Memory B cell (primary cell): ENCODE data around the gene RAPGEF5.

Experiments used
- ATAC-seq: fragments of 150-1000 bp; cut with Tn5 transposase; 2 replicates; pipeline ENCODE4 v1.10.0; 2021; ENCODE audit warnings: low read depth, mild to moderate bottlenecking, moderate library complexity
- DNase-seq, 2 donors: peaks; one replicate each; pipeline ENCODE4 v3.0.0; 2022; ENCODE audit warnings: low spot score in 2 of 2
- H3K27ac Mint-ChIP-seq: one replicate; pipeline ENCODE4 v1.8.0; 2022; ENCODE audit warnings: mild to moderate bottlenecking, moderate library complexity, mixed read lengths
- H3K27me3 Mint-ChIP-seq: one replicate; pipeline ENCODE4 v1.8.0; 2022; ENCODE audit warnings: mixed read lengths
- H3K36me3 Mint-ChIP-seq: one replicate; pipeline ENCODE4 v1.8.0; 2022; ENCODE audit warnings: mild to moderate bottlenecking, mixed read lengths
- H3K4me1 Mint-ChIP-seq: one replicate; pipeline ENCODE4 v1.8.0; 2022; ENCODE audit warnings: mixed read lengths
- H3K4me3 Mint-ChIP-seq: one replicate; pipeline ENCODE4 v1.8.0; 2022; ENCODE audit warnings: mild to moderate bottlenecking, moderate library complexity, mixed read lengths
- H3K9me3 Mint-ChIP-seq: one replicate; pipeline ENCODE4 v1.8.0; 2022; ENCODE audit warnings: mixed read lengths

Gene RAPGEF5

DNA sequence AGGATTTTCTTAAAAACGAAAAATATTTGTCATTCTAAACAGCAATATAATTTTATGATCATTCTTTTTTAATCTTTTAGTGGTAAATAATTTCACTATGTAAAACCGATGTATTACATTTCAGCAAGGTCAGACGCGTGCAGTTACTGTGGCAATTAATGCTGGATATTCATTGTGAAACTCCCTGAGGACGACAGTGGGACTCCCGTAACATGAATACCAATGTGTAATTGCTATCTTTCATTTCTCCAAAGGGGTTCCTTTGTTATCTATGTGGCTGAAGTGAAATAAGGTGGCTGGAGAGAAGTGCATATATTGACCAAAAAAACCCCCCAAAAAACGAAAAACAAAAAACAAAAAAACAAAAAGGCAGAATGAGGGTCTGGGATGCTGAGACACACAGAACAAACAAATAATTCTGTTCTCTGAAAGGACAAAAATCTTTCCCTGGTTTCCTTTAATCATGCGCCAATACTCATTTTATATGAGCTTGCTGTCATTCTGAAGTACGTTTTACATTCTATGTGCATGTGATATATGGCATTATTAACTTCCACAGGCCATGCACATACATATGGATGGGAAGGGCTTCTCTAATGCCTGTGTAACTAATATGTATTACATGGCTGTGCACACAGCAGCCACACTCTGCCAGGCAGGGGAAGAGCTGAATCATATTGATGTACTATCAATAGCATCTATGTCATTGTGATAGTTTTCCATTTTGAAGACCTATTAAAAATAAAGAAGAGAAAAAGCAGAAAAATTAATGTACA, 161.4 kb downstream of the RAPGEF5 start:
- no peaks in the 10 kb centered on the region for H3K36me3 Mint-ChIP-seq
- no peak for DNase-seq
- H3K27ac Mint-ChIP-seq, result no peak overlapping the region
- no peak for ATAC-seq
- no peaks in the 10 kb centered on the region for H3K9me3 Mint-ChIP-seq
- H3K4me1 Mint-ChIP-seq, result no peaks in the 10 kb centered on the region
- no peak overlapping the region for H3K4me3 Mint-ChIP-seq
- peaks cover 5% of the 10 kb centered on the region for H3K27me3 Mint-ChIP-seq

DNA sequence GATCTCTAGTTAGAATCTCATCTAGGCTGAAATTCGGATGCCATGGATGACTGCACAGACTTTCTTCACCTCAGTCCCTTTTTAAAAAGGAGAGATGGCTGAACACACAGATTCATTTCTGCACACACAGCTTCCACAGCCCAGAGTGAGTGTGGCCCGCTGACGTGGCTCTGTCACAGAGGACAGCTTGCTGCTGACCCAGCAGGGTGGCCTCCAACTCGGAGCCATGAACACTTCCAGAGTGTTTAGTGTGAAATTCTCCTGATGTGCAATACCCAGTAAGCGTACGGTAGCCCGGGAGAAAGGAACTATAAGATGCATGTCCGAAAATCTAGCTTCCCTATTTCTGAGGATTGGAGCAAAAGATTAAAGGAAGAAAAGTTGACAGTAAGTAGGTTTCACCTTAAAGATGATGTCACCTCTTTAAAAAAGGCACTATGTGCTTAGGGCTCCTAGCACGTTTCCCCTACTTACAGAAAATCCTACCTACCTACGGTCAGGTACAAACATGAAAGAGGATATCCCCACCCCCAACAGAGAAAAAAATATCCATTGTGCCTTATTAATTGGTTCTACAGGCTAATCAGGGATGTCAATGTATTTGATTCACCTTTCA, 162.2 kb downstream of the RAPGEF5 start:
- no peaks in the 10 kb centered on the region for H3K36me3 Mint-ChIP-seq
- H3K27ac Mint-ChIP-seq, result no peak overlapping the region
- H3K4me1 Mint-ChIP-seq, result no peaks in the 10 kb centered on the region
- H3K27me3 Mint-ChIP-seq, result peaks cover 5% of the 10 kb centered on the region
- no peak for DNase-seq
- no peak for ATAC-seq
- H3K9me3 Mint-ChIP-seq, result no peaks in the 10 kb centered on the region
- no peak overlapping the region for H3K4me3 Mint-ChIP-seq

DNA sequence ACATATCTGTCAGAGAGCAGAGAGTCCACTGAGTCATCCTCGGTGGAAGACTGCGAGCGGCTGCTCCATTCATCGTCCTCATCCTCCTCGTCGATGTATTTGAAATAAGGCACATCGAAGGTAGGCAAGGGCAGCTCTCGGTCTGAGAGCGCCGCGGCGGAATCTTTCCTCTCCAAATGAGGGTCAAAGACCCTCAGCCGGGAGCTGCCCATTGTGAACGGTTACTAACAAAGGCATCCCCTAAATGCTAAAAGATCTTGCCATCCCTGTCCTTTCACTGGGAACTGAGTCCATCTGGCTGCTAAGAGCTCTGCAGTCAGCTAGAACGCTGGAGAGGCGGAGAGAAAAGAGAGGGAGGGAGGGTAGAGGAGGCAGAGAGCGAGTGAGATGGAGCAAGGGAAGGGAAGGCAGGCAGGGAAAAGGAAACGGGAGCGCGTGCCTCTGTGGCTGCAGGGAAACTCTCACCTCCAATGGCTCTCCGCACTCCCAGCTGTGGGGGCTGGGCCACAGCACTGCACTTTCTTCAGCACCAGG, 163.4 kb downstream of the RAPGEF5 start:
- Mint-ChIP-seq H3K27ac (no peak overlapping the region), H3K9me3 (no peaks in the 10 kb centered on the region), H3K4me1 (no peaks in the 10 kb centered on the region), H3K27me3 (peaks cover 3% of the 10 kb centered on the region), H3K4me3 (no peak overlapping the region), H3K36me3 (no peaks in the 10 kb centered on the region)
- DNase-seq (no peak), ATAC-seq (no peak)

DNA sequence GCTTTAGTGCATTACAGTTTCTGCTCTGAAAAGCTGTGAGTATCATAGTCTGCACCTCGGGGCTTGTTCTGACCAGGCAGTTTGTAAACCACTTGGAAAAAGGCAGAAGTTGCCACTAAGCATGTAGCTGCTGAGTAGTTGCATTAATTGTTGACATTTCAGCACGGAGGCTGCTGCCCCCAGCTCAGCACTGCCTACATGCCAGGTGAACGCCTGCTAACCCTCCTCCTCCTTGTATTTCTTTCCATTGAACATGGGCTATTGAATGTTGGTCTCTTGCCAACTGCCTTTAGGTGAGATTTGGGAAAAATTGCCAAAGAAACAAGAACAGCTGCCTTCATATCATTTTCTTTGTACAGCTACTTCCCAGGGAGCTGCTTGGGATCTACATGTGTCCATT, 164.2 kb downstream of the RAPGEF5 start:
- Mint-ChIP-seq H3K27me3 (peaks cover 2% of the 10 kb centered on the region), H3K27ac (no peak overlapping the region), H3K36me3 (no peaks in the 10 kb centered on the region), H3K4me3 (no peak overlapping the region), H3K4me1 (no peaks in the 10 kb centered on the region), H3K9me3 (no peaks in the 10 kb centered on the region)
- ATAC-seq (no peak), DNase-seq (no peak)

DNA sequence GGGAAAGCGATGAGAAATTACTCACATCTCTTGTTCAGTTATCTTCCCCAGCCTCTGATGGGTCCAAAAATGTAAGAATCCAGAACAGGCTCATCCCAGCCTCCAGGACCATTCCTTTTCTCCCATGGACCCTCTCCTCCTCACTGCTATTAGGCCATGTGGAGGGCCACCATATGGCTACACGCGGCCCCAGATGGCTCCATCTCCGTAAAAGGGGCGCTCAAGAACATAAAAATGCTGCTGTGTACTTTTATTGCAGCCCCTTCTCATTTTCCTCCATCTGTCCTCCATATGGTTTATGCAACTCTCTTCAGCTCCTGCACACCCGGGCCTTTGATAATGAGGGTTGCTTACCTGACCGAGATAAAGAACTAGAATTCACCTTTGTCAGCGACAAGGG, 166.2 kb downstream of the RAPGEF5 start:
- H3K9me3 Mint-ChIP-seq, result no peaks in the 10 kb centered on the region
- ATAC-seq (no peak), DNase-seq (no peak)
- no peak overlapping the region for H3K4me3 Mint-ChIP-seq
- H3K27ac Mint-ChIP-seq, result no peak overlapping the region
- H3K4me1 Mint-ChIP-seq, result no peaks in the 10 kb centered on the region
- H3K36me3 Mint-ChIP-seq, result no peaks in the 10 kb centered on the region
- H3K27me3 Mint-ChIP-seq, result peaks cover under 1% of the 10 kb centered on the region

DNA sequence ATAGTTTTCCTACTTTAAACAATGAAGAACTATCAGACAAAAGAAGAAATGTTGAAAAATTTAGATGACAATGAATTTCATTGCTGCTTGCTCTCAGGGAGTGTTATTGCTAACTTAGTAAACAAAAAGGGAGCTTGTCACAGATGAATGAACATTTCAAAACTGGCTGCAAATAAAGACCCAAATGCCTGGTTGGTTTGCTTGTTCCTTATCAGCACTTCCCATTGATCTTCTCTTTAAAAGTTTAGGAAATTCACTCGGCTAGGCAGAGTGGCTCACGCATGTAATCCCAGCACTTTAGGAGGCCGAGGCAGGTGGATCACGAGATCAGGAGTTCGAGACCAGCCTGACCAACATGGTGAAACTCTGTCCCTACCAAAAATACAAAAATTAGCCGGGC, 167.2 kb downstream of the RAPGEF5 start:
- no peaks in the 10 kb centered on the region for H3K4me1 Mint-ChIP-seq
- H3K27me3 Mint-ChIP-seq, result peaks cover 1% of the 10 kb centered on the region
- no peak overlapping the region for H3K4me3 Mint-ChIP-seq
- no peak for ATAC-seq
- no peaks in the 10 kb centered on the region for H3K36me3 Mint-ChIP-seq
- no peak overlapping the region for H3K27ac Mint-ChIP-seq
- DNase-seq, result no peak
- no peaks in the 10 kb centered on the region for H3K9me3 Mint-ChIP-seq

DNA sequence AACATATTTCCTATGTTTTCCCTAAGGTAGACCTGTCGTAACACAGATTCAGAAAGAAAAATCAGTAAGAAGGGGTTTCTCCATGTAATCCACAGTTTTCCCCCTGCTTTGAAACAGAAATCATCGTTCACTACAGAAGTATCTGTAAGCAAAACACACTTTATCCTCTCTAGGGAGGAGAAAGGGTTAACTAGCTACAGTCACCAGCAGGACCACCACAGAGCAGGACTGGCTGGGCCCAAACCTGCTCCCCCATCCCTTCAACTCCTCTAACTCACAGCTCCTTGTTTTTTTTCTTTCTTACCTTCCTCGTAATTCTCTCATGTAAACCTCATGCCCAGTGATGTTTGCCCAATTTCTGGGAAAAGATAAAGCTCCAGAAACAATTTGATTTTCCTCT, 167.7 kb downstream of the RAPGEF5 start:
- no peaks in the 10 kb centered on the region for H3K4me1 Mint-ChIP-seq
- H3K27me3 Mint-ChIP-seq, result peaks cover 3% of the 10 kb centered on the region
- H3K4me3 Mint-ChIP-seq, result no peak overlapping the region
- H3K27ac Mint-ChIP-seq, result no peak overlapping the region
- H3K9me3 Mint-ChIP-seq, result no peaks in the 10 kb centered on the region
- DNase-seq (no peak), ATAC-seq (no peak)
- H3K36me3 Mint-ChIP-seq, result no peaks in the 10 kb centered on the region

- no peaks in the 10 kb centered on the region for H3K36me3 Mint-ChIP-seq
- no peak overlapping the region for H3K27ac Mint-ChIP-seq
- H3K4me1 Mint-ChIP-seq, result no peaks in the 10 kb centered on the region
- no peak for ATAC-seq
- H3K27me3 Mint-ChIP-seq, result peaks cover 3% of the 10 kb centered on the region
- no peaks in the 10 kb centered on the region for H3K9me3 Mint-ChIP-seq
- DNase-seq, result no peak
- H3K4me3 Mint-ChIP-seq, result no peak overlapping the region
These were observed 169.1 kb downstream of the RAPGEF5 start for GRCh38 chr7:22187691-22188348.

- no peaks in the 10 kb centered on the region for H3K36me3 Mint-ChIP-seq
- no peaks in the 10 kb centered on the region for H3K9me3 Mint-ChIP-seq
- no peak overlapping the region for H3K27ac Mint-ChIP-seq
- no peaks in the 10 kb centered on the region for H3K4me1 Mint-ChIP-seq
- ATAC-seq (no peak), DNase-seq (no peak)
- peaks cover 6% of the 10 kb centered on the region for H3K27me3 Mint-ChIP-seq
- no peak overlapping the region for H3K4me3 Mint-ChIP-seq
These were observed 171.4 kb downstream of the RAPGEF5 start for GRCh38 chr7:22185559-22185958.

DNA sequence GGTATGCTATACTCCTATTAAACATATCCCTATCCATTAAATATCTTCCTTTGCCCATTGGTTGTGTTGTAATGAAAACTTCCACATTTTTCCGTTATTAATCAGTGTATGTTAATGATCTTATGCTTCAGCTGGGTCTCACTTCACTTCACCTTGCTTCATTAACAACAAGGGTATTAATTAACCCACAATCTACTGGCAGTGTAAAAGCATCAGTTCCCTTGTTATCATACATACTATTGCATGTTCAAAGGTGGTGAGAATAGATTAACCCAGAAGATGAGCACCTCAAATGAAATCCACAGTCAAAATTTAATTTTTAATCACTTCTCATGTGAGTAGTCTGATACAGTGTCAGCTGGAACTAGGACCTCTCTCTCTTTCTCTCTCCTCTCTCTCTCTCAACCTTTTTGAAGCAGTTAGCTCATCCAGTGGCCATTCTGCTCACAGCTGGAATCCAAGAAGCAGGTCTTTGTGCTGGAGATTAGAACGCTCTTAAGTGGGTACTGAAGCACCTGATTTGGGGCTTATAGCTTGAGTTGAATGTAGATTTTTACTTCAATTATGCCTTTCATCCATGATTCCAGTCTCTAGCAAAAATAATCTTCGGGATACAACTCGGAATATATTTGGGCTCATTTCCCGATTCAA, 172.3 kb downstream of the RAPGEF5 start:
- no peaks in the 10 kb centered on the region for H3K4me1 Mint-ChIP-seq

DNA sequence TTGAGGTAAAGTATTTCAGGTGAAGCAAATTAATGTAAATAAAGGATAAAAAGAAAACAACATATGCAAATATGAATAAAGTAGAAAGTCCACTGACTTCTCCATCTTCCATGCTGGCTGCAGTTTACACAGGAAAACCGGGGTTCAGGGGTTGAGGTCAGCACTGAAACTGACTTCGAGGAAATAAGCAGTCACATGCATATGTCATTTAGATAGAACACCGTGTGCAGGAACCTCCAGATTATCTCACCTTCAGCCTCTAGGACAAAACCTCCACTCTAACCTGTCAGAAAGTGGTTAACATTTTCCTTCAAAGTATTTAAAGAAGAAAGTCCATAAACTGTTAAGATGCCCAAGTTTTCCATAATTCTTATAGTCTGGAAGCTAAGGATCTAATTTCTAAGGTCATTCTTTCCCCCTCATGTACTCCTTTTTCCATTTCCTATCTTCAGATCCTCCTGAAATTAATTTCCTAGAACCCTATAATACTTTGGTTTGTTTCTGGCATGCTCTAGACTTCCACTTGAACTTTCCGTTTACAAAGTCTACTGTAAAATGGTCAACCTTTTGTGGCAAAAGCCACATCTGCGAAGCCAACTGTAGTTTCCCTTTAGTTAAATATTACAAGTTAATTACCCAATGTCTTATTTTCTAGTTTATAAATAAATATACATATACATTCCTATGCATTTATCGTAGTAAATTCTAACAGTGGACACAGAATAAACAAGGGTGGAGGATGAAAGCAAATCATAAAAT, 173.3 kb downstream of the RAPGEF5 start:
- ATAC-seq (no peak), DNase-seq (no peak)
- H3K9me3 Mint-ChIP-seq, result no peaks in the 10 kb centered on the region
- no peak overlapping the region for H3K4me3 Mint-ChIP-seq
- H3K27ac Mint-ChIP-seq, result no peak overlapping the region
- H3K27me3 Mint-ChIP-seq, result peaks cover 9% of the 10 kb centered on the region
- no peaks in the 10 kb centered on the region for H3K4me1 Mint-ChIP-seq
- H3K36me3 Mint-ChIP-seq, result no peaks in the 10 kb centered on the region

More for the DNA sequence above, 172.3 kb downstream of the RAPGEF5 start:
- H3K27ac Mint-ChIP-seq, result no peak overlapping the region
- no peaks in the 10 kb centered on the region for H3K9me3 Mint-ChIP-seq
- ATAC-seq, result no peak
- DNase-seq, result no peak
- no peaks in the 10 kb centered on the region for H3K36me3 Mint-ChIP-seq
- H3K4me3 Mint-ChIP-seq, result no peak overlapping the region
- H3K27me3 Mint-ChIP-seq, result peaks cover 6% of the 10 kb centered on the region

GRCh38 chr7:22182149-22182548, 174.8 kb downstream of the RAPGEF5 start:
- DNase-seq (no peak), ATAC-seq (no peak)
- no peaks in the 10 kb centered on the region for H3K4me1 Mint-ChIP-seq
- H3K4me3 Mint-ChIP-seq, result no peak overlapping the region
- H3K27me3 Mint-ChIP-seq, result peaks cover 10% of the 10 kb centered on the region
- H3K27ac Mint-ChIP-seq, result no peak overlapping the region
- H3K9me3 Mint-ChIP-seq, result no peaks in the 10 kb centered on the region
- no peaks in the 10 kb centered on the region for H3K36me3 Mint-ChIP-seq

DNA sequence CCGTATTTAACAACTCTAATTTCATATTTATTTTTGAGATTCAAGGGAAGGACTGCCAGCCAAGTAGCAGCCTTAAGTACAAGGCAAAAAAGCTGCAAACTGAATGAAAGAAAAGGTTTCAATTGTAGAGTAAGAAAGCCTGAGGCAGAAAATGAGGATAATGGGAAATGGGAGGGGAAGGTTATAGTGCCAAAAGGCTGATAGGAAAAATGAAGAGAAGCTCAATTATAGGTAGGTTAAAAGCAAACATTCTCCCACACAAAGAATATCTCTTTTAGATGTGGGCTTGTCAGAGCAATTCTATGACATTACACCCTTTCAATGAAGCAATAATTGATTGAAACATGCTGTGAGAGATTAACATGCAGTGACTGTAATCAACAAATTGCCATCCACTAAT, 175.3 kb downstream of the RAPGEF5 start:
- Mint-ChIP-seq H3K36me3 (no peaks in the 10 kb centered on the region), H3K27me3 (peaks cover 10% of the 10 kb centered on the region), H3K27ac (no peak overlapping the region), H3K4me1 (no peaks in the 10 kb centered on the region), H3K9me3 (no peaks in the 10 kb centered on the region), H3K4me3 (no peak overlapping the region)
- DNase-seq (no peak), ATAC-seq (no peak)
